OCI-LY3 (cell line): ENCODE data around the gene DGLUCY.

ENCODE experiments used
- EZH2phosphoT487 ChIP-seq: fragments of 200-600 bp; shearing (Covaris generic); IDR thresholded peaks from 2 replicates; pipeline ENCODE4 v1.6.1; 2018; ENCODE audit warnings: antibody characterized with exemption, mixed run types, low read depth
- TF ChIP-seq, protein P1 (sequence below): fragments of 200-600, 300-600 bp; sonication (generic); IDR thresholded peaks from 2 replicates; pipeline ENCODE4 v1.5.1; 2014; ENCODE audit warnings: antibody characterized with exemption, low read length, low read depth

DNA sequence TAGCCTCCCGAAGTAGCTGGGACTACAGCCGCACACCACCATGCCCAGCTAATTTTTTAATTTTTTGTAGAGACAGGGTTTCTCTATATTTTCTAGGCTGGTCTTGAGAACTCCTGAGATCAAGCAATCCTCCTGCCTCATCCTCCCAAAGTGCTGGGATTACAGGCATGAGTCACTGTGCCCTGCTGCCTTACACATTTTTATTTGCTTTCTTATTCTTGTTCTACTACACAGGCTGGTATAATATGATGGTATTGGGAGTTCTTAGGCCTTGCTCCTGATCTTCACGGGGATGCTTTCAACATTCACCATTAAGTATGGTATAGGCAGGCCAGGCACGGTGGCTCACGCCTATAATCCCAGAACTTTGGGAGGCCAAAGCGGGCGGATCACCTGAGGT is 21.2 kb downstream of the DGLUCY start:
- TF ChIP-seq, protein P1, sequence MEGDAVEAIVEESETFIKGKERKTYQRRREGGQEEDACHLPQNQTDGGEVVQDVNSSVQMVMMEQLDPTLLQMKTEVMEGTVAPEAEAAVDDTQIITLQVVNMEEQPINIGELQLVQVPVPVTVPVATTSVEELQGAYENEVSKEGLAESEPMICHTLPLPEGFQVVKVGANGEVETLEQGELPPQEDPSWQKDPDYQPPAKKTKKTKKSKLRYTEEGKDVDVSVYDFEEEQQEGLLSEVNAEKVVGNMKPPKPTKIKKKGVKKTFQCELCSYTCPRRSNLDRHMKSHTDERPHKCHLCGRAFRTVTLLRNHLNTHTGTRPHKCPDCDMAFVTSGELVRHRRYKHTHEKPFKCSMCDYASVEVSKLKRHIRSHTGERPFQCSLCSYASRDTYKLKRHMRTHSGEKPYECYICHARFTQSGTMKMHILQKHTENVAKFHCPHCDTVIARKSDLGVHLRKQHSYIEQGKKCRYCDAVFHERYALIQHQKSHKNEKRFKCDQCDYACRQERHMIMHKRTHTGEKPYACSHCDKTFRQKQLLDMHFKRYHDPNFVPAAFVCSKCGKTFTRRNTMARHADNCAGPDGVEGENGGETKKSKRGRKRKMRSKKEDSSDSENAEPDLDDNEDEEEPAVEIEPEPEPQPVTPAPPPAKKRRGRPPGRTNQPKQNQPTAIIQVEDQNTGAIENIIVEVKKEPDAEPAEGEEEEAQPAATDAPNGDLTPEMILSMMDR, result no peak
- TF ChIP-seq EZH2phosphoT487, result no peak
